RWPE2 (cell line): Measurements from ENCODE around the gene DCAF7.

Source experiments
- ATAC-seq: fragments of 200-7000 bp; cut with Tn5 transposase; 3 replicates; pipeline ENCODE4 v1.9.1; 2021; ENCODE audit warnings: low read depth
- DNase-seq: peaks from one replicate; pipeline ENCODE4 v3.0.0-alpha.2; 2020; ENCODE audit warnings: low spot score
- H3K27ac ChIP-seq: fragments of 450-650 bp; 2 replicates; pipeline ENCODE4 v1.5.1; 2017; ENCODE audit warnings: mild to moderate bottlenecking; ENCODE audit not compliant: poor library complexity, severe bottlenecking
- H3K27me3 ChIP-seq: fragments of 250-450 bp; sonication (Bioruptor Pico); 2 replicates; pipeline ENCODE4 v1.5.1; 2021; ENCODE audit warnings: mild to moderate bottlenecking, moderate library complexity; ENCODE audit not compliant: insufficient read depth, poor library complexity, severe bottlenecking
- H3K36me3 ChIP-seq: fragments of 250-450 bp; sonication (Bioruptor Pico); 2 replicates; pipeline ENCODE4 v1.5.1; 2020; ENCODE audit warnings: low read depth, mild to moderate bottlenecking, moderate library complexity
- H3K4me1 ChIP-seq: fragments of 250-450 bp; sonication (Bioruptor Pico); 2 replicates; pipeline ENCODE4 v1.5.1; 2021; ENCODE audit warnings: mild to moderate bottlenecking, moderate library complexity; ENCODE audit not compliant: insufficient read depth, poor library complexity, severe bottlenecking
- H3K4me3 ChIP-seq: fragments of 250-450 bp; sonication (Bioruptor Pico); 2 replicates; pipeline ENCODE4 v1.5.1; 2021; ENCODE audit warnings: mild to moderate bottlenecking, moderate library complexity; ENCODE audit not compliant: severe bottlenecking
- H3K9me3 ChIP-seq: fragments of 250-450 bp; sonication (Bioruptor Pico); 2 replicates; pipeline ENCODE4 v1.5.1; 2021; ENCODE audit warnings: mild to moderate bottlenecking, moderate library complexity; ENCODE audit not compliant: severe bottlenecking
- CTCF ChIP-seq: fragments of 450-650 bp; IDR thresholded peaks from one replicate; pipeline ENCODE4 v1.5.1; 2017; ENCODE audit warnings: mild to moderate bottlenecking, moderate library complexity; ENCODE audit not compliant: poor library complexity, severe bottlenecking

The DCAF7 gene

GRCh38 chr17:63534816-63535455, 15.3 kb upstream of the DCAF7 start:
- Histone ChIP-seq H3K9me3 (no peaks in the 10 kb centered on the region), H3K36me3 (no peaks in the 10 kb centered on the region), H3K4me1 (no peaks in the 10 kb centered on the region), H3K27me3 (peaks cover 24% of the 10 kb centered on the region), H3K27ac (no peak overlapping the region), H3K4me3 (no peak overlapping the region)
- no peak for TF ChIP-seq CTCF
- peak; percentile 59 for DNase-seq
- ATAC-seq: no peak

- H3K27me3 ChIP-seq: peaks cover 24% of the 10 kb centered on the region
- H3K27ac ChIP-seq: no peak overlapping the region
- DNase-seq: no peak
- no peaks in the 10 kb centered on the region for H3K9me3 ChIP-seq
- ATAC-seq: no peak
- H3K4me3 ChIP-seq: no peak overlapping the region
- no peaks in the 10 kb centered on the region for H3K36me3 ChIP-seq
- no peak for TF ChIP-seq CTCF
- no peaks in the 10 kb centered on the region for H3K4me1 ChIP-seq
Measured at GRCh38 chr17:63535640-63536039, 14.6 kb upstream of the DCAF7 start.

GRCh38 chr17:63537001-63537400, 13.3 kb upstream of the DCAF7 start:
- no peak overlapping the region for H3K4me3 ChIP-seq
- H3K4me1 ChIP-seq: no peaks in the 10 kb centered on the region
- H3K27me3 ChIP-seq: peaks cover 24% of the 10 kb centered on the region
- no peak for TF ChIP-seq CTCF
- ATAC-seq (peak; percentile 55), DNase-seq (no peak)
- no peak overlapping the region for H3K27ac ChIP-seq
- H3K9me3 ChIP-seq: no peaks in the 10 kb centered on the region
- no peaks in the 10 kb centered on the region for H3K36me3 ChIP-seq

GRCh38 chr17:63537991-63538692, 12.1 kb upstream of the DCAF7 start:
- H3K27me3 ChIP-seq: peaks cover 24% of the 10 kb centered on the region
- H3K9me3 ChIP-seq: no peaks in the 10 kb centered on the region
- ATAC-seq: peak; percentile 52
- TF ChIP-seq CTCF: no peak
- no peak overlapping the region for H3K27ac ChIP-seq
- DNase-seq: peak; percentile 58
- no peaks in the 10 kb centered on the region for H3K36me3 ChIP-seq
- no peaks in the 10 kb centered on the region for H3K4me1 ChIP-seq
- H3K4me3 ChIP-seq: no peak overlapping the region
